Jurkat, Clone E6-1 (cell line): ENCODE data around the gene APOBEC4.

Experiments used
- DNase-seq: peaks from one replicate; pipeline ENCODE4 v3.0.0-alpha.2; 2011; ENCODE audit warnings: low read depth, low spot score
- H3K4me3 ChIP-seq: 2 replicates; pipeline ENCODE4 v1.5.1; 2011; ENCODE audit warnings: mild to moderate bottlenecking, low read length, control low read depth, moderate library complexity

Gene APOBEC4

GRCh38 chr1:183612407-183612806 lies 40.7 kb downstream of the APOBEC4 start:
- no peak overlapping the region for H3K4me3 ChIP-seq

DNA sequence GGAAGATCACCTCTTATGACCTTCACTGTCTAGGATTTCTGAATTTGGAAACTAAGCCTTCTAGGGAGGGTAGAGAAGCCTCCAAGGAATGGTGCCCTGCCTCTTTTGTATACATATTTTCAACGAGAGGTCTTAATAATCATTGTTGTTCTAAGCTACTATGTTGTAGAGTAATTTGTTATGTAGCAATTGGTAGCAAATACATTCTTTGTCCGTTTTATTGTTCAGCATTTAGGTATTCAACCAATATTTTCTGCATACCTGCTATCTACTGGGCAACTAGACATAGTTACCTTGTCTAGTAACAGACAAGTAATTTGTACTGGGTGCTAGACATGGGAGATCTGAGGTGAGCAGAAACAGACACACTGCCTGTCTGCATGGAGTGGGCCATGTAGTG lies 42.1 kb downstream of the APOBEC4 start:
- no peak for DNase-seq
- H3K4me3 ChIP-seq = no peak overlapping the region

More at GRCh38 chr1:183612407-183612806, 40.7 kb downstream of the APOBEC4 start:
- no peak for DNase-seq

DNA sequence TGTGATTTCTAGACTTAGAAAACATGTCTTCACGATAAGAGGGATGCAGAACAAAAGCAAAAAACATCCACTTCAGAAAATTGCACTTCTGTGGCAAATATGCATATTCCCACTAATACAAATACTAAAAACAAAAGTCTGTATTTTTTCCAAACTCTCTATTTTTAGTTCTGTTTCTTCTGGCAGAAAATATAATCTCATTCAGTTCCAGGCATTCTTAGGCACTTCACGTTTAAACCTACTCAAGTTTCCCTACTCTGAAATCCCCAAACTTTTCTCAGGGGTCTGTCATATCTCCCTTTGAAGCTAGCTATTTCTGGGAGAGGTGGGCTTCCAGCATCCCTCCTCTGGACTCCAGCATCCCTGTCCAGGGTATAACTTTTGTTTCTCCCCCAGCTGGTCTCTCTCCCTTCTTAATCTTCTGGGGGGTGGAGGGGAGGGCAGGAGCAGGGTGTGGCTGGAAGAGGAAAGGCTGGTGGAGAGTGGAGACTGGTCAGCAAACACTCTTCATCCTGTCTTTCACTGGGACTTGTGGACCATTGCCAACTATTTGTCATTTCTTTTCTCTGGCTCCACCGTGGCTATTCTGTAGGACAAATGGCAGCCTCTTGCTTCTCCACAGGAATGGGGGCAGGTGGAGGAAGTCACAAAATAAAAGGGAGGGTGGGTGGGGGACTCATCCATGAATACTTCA lies 43.2 kb downstream of the APOBEC4 start:
- no peak for DNase-seq
- H3K4me3 ChIP-seq = no peak overlapping the region

DNA sequence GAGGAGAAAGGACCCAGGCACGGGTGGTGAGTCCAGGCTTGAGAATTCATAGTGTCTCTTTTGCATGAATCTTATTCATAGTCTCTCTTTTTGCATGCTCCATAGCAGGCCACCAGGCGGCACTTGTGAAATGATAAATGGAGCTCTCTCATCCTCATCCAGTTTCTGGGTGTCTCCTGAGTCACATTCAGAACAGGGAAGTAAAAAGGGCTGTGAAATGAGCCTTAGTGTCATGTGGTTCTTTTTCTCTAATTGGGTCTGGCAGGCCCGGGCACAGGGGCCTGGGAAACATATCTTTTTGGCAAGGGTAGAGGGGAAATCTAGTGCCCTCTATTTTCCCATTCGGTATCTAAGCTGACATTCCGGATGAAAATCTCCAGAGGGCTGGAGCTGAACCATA lies 43.8 kb downstream of the APOBEC4 start:
- no peak overlapping the region for H3K4me3 ChIP-seq
- peak; percentile 27 for DNase-seq

DNA sequence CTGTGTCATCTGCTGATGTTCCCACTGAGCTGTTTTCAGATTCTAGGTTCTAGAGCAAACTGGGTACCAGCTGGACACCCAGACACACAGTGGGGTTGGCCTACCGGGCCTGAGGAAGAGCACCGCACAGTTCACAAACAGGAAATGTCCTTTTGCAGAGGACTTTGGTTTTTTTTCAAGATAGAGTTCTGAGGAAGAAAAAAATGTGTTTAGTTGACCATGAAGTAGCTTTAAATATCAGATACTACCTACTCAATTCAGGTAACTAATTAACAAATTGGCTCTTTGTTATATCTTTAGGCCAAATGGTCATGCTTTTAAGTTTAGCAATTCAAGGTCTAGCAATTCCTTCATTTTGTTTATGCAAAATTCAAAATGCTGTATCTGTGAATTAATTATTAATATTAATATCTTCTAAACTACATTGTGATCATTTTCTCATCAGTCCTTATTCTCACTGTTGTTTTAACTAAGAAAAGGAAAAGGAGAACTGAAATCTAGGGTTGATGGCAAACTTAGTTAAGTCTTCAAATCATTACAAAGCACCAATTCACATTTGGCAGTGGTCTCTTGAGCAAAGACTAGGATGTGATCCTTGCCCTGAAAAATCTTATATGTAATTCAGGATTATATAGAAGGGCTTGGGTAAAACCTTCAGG lies 45.7 kb downstream of the APOBEC4 start:
- no peak overlapping the region for H3K4me3 ChIP-seq
- no peak for DNase-seq

GRCh38 chr1:183605904-183606303 lies 47.2 kb downstream of the APOBEC4 start:
- DNase-seq = no peak
- no peak overlapping the region for H3K4me3 ChIP-seq

- DNase-seq = no peak
- H3K4me3 ChIP-seq = no peak overlapping the region
Measured at GRCh38 chr1:183604815-183605214, 48.3 kb downstream of the APOBEC4 start.

DNA sequence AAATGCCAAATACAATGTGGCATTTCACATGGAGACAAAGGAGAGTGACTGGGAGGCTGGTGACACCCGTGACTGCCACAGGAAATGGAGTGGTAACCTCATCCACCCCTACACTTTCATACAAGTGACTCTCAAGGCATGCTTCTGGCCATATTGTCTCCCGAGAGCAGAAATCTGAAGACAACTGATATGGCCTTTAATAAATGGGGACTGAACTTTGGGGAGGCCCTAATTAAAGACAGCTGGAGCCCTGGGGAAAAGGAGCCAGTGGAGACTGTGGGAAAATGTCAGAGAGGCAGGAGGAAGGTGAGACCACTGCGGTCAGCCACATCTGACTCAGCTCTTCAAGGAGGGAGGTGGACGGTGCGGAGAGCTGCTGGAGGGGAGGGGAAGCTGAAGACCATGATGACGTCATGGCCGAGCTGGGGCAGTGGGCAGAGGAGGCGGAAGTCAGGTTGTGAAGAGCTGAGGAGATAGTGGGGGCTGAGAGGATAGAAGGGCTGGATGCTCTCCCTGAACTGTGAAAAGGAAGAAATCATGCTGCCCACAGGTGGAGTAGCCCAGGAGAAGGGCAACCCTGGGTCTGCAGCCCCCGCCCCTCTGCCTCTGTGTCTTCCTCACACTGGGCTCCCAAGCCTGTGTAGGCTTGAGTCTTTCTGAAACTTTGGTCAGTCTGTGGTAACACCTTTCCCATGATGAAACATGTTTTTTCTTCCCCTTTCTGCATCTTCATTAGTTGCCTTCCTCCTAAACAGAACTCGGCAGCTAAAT lies 48.9 kb downstream of the APOBEC4 start:
- no peak overlapping the region for H3K4me3 ChIP-seq

DNA sequence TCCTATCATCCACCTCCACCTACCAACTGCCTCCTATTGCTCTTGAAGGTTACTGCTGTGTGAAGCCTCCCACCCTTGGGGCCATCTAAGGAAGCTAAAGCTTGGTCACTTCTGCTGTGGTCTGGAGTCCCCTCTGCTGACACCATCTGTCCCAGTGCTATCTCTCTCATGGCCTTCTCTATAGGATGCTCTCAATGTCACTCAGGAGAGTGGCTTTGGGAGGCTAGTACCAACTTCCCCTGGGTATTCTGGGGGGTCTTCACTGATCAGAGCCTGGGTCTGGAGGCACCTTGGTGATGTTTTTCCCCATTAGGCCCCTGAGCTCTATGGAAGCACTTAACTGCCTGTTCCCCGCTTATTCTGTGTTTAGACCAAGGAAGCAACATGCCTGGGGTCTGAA lies 50.6 kb downstream of the APOBEC4 start:
- H3K4me3 ChIP-seq = no peak overlapping the region
- DNase-seq = no peak

More for the DNA sequence above, 48.9 kb downstream of the APOBEC4 start:
- no peak for DNase-seq

GRCh38 chr1:183600634-183601033 lies 52.5 kb downstream of the APOBEC4 start:
- no peak for DNase-seq
- H3K4me3 ChIP-seq = no peak overlapping the region

GRCh38 chr1:183600136-183600535 lies 53.0 kb downstream of the APOBEC4 start:
- H3K4me3 ChIP-seq = no peak overlapping the region
- no peak for DNase-seq

DNA sequence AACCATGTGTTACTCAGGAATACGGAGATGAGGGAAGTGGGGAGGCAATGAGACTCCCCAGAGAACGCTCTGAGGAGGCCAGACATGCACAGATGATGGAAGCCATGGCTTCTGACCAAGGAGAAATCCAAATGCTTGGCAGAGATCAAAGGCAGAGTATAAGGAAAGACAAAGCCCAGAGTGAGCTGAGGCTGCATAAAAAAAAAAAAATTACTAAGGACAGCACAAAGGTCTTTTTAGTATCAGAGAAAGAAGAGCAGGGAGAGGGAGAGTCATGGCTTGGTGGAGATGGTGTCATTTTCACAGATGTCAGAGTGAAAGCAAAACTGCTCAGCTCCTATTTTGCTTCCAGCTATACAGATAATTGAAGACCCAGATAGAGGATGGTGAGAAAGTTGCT lies 54.7 kb downstream of the APOBEC4 start:
- no peak for DNase-seq
- no peak overlapping the region for H3K4me3 ChIP-seq

DNA sequence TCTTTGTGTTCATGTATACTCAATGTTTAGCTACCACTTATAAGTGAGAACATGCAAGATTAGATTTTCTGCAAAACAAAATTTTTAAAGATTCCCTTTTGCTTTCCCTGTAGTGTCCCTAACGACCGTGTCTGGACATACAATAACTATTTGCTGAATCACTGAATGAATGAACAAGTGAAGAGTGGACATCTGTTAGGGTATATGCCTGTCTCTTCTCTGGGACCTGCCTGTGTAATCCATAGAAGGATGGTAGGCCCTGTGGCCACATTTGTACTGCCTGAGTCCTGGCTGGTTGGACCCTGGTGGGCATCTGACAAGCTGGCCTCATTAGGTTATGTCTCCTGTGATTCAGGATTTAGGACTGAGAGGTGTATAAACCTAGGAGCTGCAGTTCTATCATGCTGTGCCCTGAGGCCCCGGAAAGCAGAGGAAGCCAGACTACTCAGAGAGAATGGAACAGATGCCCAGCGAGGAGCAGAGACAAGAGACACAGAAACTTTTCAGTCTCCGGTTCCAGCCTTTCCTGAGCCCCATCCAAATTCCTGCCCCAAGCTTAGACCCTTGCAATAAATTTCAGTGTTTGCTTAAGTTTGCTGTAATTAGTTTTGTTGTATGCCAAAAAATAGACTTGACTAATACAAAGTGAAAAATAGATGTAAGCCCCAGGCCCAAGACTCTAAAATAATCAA lies 55.3 kb downstream of the APOBEC4 start:
- no peak for DNase-seq
- H3K4me3 ChIP-seq = no peak overlapping the region

DNA sequence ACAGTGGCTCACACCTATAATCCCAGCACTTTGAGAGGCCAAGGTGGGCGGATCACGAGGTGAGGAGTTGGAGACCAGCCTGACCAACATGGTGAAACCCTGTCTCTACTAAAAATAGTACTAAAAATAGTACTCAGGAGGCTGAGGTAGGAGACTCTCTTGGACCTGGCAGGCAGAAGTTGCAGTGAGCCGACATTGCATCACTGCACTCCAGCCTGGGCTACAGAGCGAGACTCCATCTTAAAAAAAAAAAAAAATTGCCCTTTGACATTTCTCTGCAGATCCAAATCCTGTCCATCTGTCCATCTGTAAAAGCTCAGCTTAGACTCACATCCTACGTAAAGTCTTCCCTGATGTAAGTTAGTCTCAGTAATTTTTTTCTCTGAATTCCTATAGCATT lies 56.6 kb downstream of the APOBEC4 start:
- H3K4me3 ChIP-seq = no peak overlapping the region
- DNase-seq = no peak
